ENCODE results near the gene ACAT1. TPM values are rescaled to one million over a fixed set of nuclear protein-coding genes. Genes with fewer than 3 reads are reported as not detected.
A peak's percentile ranks its signal among the peaks of the same experiment; 100 is the strongest.
"Not testable (repeated sequence)": the region's sequence is repeated elsewhere in the genome, so short reads cannot be mapped to it uniquely, and the experiment has no call there.

Gene ACAT1
- total RNA-seq, 1 experiment from 2014 or later = 97.5 TPM

- no peaks in the 10 kb centered on the region for H3K9me3 ChIP-seq (ENCODE audit: control insufficient read depth, insufficient read depth, low read depth, low read length)
- ChIA-PET CTCF (no interaction called here), POLR2A (no interaction called here)
- no peak for DNase-seq (ENCODE audit: low read depth, low spot score)
- H3K4me1 ChIP-seq (ENCODE audit: control insufficient read depth, insufficient read depth, low read length) = no peaks in the 10 kb centered on the region
- no peak for ATAC-seq
- no peak overlapping the region for H3K4me3 ChIP-seq (ENCODE audit: low read depth in 2 of 2, low read length in 2 of 2)
- peaks cover 24% of the 10 kb centered on the region for H3K36me3 ChIP-seq (ENCODE audit: control insufficient read depth, insufficient read depth, low read length)
- in situ Hi-C loops (cut with HindIII; ENCODE audit: low pct_unique_long_range_greater_than_20kb, low sequenced_read_pairs) (no loop called here), intact Hi-C loops (cut with micrococcal nuclease; ENCODE audit: unreplicated experiment) (no loop called here)
- BruUV-seq (replicated peaks) = TSS peak; percentile 64
- no peaks in the 10 kb centered on the region for H3K27me3 ChIP-seq (ENCODE audit: control insufficient read depth, insufficient read depth, low read length)
- TF ChIP-seq POLR2AphosphoS5 (IDR thresholded peaks at IDR 0.05; ENCODE audit: low read depth, low read length) (no peak), REST (IDR thresholded peaks at IDR 0.05; ENCODE audit: insufficient read depth in 1 of 2, low read depth in 2 of 2, low read length in 1 of 2) (no peak), TCF7L2 (IDR thresholded peaks at IDR 0.05; ENCODE audit: low read depth, low read length) (no peak), CTCF (IDR thresholded peaks at IDR 0.05) (no peak), SIN3A (IDR thresholded peaks at IDR 0.05; ENCODE audit: borderline replicate concordance, insufficient read depth, low read depth, low read length) (no peak)
- no peak overlapping the region for H3K27ac ChIP-seq (ENCODE audit: low read length)
These were observed 39.7 kb downstream of the ACAT1 start for GRCh38 chr11:108160970-108161566.

GRCh38 chr11:108162878-108163277 is 41.5 kb downstream of the ACAT1 start:
- BruUV-seq (replicated peaks); POLR2A ChIA-PET; CTCF ChIA-PET; H3K9me3 ChIP-seq (ENCODE audit: control insufficient read depth, insufficient read depth, low read depth, low read length); intact Hi-C loops (cut with micrococcal nuclease; ENCODE audit: unreplicated experiment); H3K27me3 ChIP-seq (ENCODE audit: control insufficient read depth, insufficient read depth, low read length); H3K27ac ChIP-seq (ENCODE audit: low read length); ATAC-seq; in situ Hi-C loops (cut with HindIII; ENCODE audit: low pct_unique_long_range_greater_than_20kb, low sequenced_read_pairs); DNase-seq (ENCODE audit: low read depth, low spot score); H3K4me1 ChIP-seq (ENCODE audit: control insufficient read depth, insufficient read depth, low read length); H3K4me3 ChIP-seq (ENCODE audit: low read depth in 2 of 2, low read length in 2 of 2): not testable (repeated sequence)
- peaks cover 31% of the 10 kb centered on the region for H3K36me3 ChIP-seq (ENCODE audit: control insufficient read depth, insufficient read depth, low read length)

DNA sequence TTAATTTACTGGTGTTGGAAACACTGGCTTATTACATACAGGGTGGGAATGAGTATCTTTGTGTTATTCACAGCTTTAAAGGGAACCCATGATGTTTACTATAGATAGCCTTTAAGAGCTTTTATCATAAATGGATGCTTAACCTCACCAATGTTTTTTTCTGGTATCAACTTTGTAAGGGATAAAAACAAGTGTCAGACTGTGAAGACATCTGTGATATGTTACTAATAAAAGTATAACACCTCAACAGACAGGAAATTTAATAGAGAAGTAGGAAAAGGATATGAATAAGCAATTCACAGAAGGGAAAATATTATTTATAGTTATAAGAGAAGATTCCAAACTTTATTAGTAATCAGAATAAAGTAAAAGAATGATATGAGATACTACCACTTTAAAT is 46.3 kb downstream of the ACAT1 start:
- POLR2A ChIA-PET = no interaction called here
- DNase-seq (ENCODE audit: low read depth, low spot score) (no peak), ATAC-seq (no peak)
- H3K4me1 ChIP-seq (ENCODE audit: control insufficient read depth, insufficient read depth, low read length) = no peaks in the 10 kb centered on the region
- peaks cover 27% of the 10 kb centered on the region; the same call in 1 of the 2 replicates for H3K36me3 ChIP-seq (ENCODE audit: control insufficient read depth, insufficient read depth, low read length)
- intact Hi-C loops (cut with micrococcal nuclease; ENCODE audit: unreplicated experiment) (no loop called here), in situ Hi-C loops (cut with HindIII; ENCODE audit: low pct_unique_long_range_greater_than_20kb, low sequenced_read_pairs) (no loop called here)
- TF ChIP-seq POLR2AphosphoS5 (IDR thresholded peaks at IDR 0.05; ENCODE audit: low read depth, low read length) (no peak), TCF7L2 (IDR thresholded peaks at IDR 0.05; ENCODE audit: low read depth, low read length) (no peak)
- CTCF ChIA-PET = no interaction called here
- no peaks in the 10 kb centered on the region for H3K9me3 ChIP-seq (ENCODE audit: control insufficient read depth, insufficient read depth, low read depth, low read length)
- no peak overlapping the region for H3K4me3 ChIP-seq (ENCODE audit: low read depth in 2 of 2, low read length in 2 of 2)
- BruUV-seq (replicated peaks) = no TSS peak
- H3K27ac ChIP-seq (ENCODE audit: low read length) = no peak overlapping the region
- no peaks in the 10 kb centered on the region for H3K27me3 ChIP-seq (ENCODE audit: control insufficient read depth, insufficient read depth, low read length)

Data from Panc1 (cell line).